ENCODE data around the gene CSGALNACT2.

- peak; percentile 79 for TF ChIP-seq CTCF (IDR thresholded peaks at IDR 0.05; ENCODE audit: low read depth, low read length)
- TF ChIP-seq EZH2phosphoT487 (IDR thresholded peaks at IDR 0.05; ENCODE audit: low read depth), result no peak
These were observed 32.9 kb upstream of the CSGALNACT2 start for GRCh38 chr10:43105102-43105955.

Data from OCI-LY3 (cell line).